Hypothalamus (tissue), 51 donors: ENCODE results near the gene SLC6A17.
A peak's percentile ranks its signal among the peaks of the same experiment; 100 is the strongest.

Experiments
- DNase-seq, 51 donors: peaks; one replicate each; lab custom pipeline; 2025; lab: John Stamatoyannopoulos, UW

The SLC6A17 gene

GRCh38 chr1:110134050-110134595 lies 16.2 kb upstream of the SLC6A17 start:
- DNase-seq = no peak

DNA sequence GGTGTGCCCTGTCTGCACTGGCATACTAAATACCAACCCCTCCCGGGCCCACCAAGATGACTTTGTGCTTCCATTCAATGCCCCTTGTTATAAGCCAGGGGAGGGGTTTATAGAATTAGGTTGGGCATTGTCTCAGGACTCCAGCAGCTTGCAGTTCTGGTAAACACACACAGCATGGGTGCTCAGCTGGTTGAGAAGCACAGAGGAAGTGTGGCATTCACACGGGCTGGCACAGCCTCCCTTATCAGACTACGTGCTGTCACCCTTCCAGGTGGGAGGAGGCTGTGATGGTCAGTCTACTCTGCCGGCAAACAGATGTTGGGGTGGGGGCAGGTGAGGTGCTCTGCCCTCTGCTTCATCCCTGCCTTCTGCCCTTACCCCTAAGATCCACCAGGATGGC lies 15.0 kb upstream of the SLC6A17 start:
- DNase-seq = no peak

- DNase-seq = peak in 1 of 51 donors; percentile 25
These were observed 14.6 kb upstream of the SLC6A17 start for GRCh38 chr1:110135666-110136065.

GRCh38 chr1:110136911-110137310 lies 13.4 kb upstream of the SLC6A17 start:
- DNase-seq = peak in 38 of 51 donors; percentile 11 to 78 (median 56)

DNA sequence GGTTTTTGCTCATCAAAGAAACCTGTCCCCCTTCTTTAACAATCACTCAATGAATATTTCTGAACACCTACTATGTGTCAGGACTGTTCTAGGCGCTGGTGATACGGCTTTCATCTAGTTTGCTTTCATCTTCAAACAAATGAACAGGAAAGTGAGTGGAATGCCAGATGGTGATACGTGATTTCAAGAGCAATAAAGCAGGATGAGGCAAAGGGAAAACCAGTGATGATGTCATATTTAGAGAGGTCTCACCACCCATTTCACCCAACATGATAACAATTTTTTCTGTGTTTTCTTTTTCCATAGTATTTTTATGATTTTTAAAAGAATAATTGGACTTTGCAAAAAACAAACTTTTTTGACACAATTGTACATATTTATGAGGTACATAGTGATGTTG lies 11.3 kb upstream of the SLC6A17 start:
- no peak for DNase-seq

DNA sequence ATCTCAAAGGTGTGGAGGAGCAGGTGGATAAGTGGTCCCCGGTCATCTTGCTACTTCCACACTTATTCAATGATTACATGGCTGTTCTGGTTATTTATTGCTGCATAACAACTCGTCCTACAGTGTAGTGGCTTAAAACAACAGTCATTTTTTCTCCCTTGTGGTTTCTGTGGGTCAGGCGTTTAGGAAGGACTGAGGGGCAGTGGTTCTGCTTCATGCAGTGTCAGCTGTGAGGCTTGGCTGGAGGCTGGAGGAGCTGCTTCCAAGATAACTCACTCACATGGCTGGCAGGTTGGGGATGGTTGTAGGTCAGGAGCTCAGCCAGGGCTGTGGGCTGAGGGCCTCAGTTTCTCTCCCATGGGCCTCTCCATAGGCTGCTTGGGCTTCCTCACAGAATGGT lies 5.9 kb upstream of the SLC6A17 start:
- DNase-seq = no peak

DNA sequence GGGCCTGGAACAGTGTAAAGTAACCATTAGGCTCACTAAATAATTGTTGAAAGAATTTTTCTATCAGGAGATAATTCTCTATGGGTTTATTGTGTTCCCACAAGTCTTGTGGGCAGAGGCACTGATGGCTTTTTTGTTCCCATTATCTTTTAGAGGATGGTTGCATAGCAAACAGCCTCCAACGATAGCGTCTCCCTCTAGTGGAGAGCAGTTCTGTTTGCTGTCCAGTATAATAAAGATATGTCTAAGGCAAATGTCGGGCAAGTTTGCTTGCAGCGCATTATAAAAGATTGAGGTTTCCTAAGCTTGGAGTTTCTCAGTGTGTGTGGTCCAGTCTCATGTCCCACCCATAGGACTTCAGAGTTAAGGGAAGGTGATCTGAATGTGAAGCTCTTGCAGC lies 1.3 kb upstream of the SLC6A17 start:
- no peak for DNase-seq

DNA sequence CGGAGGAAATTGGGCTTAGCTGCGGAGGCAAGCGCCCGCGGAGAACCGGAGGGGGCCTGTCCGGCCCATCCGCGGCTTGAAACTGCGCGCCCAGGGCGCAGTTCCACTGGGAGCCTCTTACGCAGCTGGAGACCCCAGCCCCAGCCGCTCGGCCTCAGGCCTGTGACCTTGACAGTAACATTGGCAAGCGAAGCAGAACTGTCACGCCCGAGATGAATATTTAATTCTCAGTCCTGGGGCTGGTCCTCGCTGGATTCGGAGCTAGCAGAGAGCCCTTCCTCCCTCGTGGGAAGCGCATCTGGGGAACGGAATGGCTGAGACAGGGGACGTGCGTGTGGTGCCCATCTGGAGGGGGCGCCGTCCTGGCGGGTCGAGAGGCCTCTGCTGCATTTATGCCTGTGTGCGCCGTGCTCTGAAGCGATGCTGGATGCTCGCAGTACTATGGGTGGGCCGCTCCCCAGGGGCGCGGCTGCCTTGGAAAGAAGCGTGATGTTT lies 928 bp downstream of the SLC6A17 start:
- DNase-seq = no peak

DNA sequence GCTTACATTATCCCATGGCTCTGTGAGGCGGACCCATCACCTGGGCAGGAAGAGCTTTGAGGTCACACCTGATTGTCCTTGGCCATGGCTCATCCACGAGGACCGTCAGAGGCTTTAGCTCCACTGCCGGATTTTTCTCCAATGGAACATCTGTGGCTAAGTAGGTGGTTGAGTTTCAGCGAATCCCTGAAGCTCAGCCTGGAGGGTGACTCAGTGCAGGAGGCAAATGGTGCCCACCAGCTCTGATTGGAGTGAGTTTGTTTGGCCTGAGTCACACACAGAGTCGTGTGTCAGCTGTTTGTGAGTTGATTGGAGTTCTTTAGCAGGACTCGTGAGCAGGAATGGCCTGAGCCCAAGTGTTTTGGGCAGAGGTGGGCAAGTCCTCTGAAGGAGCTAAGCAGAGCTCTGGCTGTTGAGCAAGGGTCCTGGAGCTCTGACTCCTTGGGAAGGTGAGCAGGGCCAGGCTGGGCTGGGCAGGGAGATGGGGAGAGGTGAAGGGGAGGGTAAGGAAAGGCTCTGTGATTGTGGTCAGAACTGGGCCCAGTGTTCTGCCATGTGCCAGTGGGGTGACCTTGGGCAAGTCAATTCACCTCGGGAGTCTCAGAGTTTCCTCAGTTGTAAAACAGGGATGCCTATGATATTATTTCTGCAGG lies 2.0 kb downstream of the SLC6A17 start:
- DNase-seq = peak in 1 of 51 donors; percentile 75

- DNase-seq = no peak
These were observed 3.2 kb downstream of the SLC6A17 start for GRCh38 chr1:110153407-110153950.

- peak in 1 of 51 donors; percentile 7 for DNase-seq
These were observed 5.7 kb downstream of the SLC6A17 start for GRCh38 chr1:110155878-110156522.

- DNase-seq = no peak
These were observed 8.0 kb downstream of the SLC6A17 start for GRCh38 chr1:110158261-110158660.

- DNase-seq = no peak
These were observed 8.9 kb downstream of the SLC6A17 start for GRCh38 chr1:110159168-110159567.

- DNase-seq = no peak
These were observed 10.3 kb downstream of the SLC6A17 start for GRCh38 chr1:110160538-110161100.

GRCh38 chr1:110161165-110161564 lies 10.9 kb downstream of the SLC6A17 start:
- no peak for DNase-seq

DNA sequence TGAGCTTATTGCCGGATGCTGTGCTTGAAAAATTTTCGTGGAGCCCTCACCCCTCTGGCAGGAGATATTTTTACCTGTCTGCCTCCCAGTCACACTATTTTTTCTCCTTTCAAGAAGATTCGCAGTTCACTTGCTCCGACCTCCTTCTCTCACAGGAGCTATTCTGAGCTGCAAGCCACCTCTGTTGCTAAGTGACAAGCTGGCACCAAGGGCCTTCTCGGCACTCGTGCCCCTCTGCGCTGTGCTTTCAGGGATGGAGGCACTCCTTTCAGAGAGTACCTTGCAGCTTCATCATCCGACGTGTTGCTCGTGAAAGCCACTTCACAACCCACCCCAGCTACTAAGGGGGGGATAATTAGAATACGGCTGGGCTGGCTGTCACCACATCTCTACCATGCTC lies 11.6 kb downstream of the SLC6A17 start:
- peak in 20 of 51 donors; percentile 4 to 66 (median 32) for DNase-seq

GRCh38 chr1:110163591-110163990 lies 13.3 kb downstream of the SLC6A17 start:
- DNase-seq = no peak

- DNase-seq = no peak
These were observed 14.5 kb downstream of the SLC6A17 start for GRCh38 chr1:110164725-110165350.

- peak in 1 of 51 donors; percentile 29 for DNase-seq
These were observed 15.5 kb downstream of the SLC6A17 start for GRCh38 chr1:110165761-110166231.

- no peak for DNase-seq
These were observed 16.6 kb downstream of the SLC6A17 start for GRCh38 chr1:110166861-110167260.
